Left hindlimb (tissue), 1 donor: Measurements from ENCODE around the gene FLT3LG.
"Not testable (repeated sequence)": the region's sequence is repeated elsewhere in the genome, so short reads cannot be mapped to it uniquely, and the experiment has no call there.

Experiments used
- DNase-seq: peaks from one replicate; pipeline ENCODE4 v3.0.0-alpha.2; 2018

Gene FLT3LG

DNA sequence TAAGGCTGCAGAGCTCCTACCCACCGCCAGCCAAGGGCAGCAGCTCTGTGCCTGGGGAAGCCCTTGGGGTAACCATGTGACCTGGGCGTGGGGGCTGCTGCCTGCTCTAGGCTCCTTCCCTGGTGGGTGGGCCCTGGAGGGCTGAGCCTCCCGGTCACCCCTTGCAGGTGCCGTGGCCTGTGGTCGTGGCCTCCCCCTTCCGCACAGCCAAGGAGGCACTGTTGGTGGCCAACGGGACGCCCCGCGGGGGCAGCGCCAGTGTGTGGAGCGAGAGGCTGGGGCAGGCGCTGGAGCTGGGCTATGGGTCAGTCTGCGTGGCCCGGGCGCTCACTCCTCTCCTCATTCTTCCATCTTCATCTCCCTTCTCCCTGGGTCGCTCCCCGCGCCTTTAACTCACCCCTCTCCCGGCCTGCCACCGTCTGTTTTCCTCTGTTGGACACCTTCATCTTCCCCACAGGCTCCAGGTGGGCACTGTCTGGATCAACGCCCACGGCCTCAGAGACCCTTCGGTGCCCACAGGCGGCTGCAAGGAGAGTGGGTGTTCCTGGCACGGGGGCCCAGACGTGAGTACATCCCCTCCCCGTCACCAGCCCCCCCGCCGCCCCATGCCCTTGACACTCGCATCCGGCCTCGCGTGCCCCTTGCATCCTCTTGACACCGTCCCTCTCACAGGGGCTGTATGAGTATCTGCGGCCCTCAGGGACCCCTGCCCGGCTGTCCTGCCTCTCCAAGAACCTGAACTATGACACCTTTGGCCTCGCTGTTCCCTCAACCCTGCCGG lies 9.9 kb upstream of the FLT3LG start:
- DNase-seq = no peak

DNA sequence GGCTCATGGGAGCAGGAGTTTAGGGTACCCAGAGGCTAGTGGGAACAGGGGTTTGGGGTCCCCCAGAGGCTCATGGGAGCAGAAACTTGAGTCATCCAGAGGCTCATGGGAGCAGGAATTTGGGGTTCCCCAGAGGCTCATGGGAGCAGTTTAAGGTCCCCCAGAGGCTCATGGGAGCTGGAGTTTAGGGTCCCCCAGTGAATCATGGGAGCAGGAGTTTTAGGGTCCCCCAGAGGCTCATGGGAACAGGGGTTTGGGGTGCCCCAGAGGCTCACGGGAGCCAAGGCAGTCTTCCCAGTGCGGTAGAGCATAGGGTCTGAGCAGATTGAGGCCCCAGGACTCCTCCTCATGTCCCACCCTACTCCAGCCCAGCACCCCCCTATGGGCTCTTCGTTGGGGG lies 8.6 kb upstream of the FLT3LG start:
- no peak for DNase-seq

DNA sequence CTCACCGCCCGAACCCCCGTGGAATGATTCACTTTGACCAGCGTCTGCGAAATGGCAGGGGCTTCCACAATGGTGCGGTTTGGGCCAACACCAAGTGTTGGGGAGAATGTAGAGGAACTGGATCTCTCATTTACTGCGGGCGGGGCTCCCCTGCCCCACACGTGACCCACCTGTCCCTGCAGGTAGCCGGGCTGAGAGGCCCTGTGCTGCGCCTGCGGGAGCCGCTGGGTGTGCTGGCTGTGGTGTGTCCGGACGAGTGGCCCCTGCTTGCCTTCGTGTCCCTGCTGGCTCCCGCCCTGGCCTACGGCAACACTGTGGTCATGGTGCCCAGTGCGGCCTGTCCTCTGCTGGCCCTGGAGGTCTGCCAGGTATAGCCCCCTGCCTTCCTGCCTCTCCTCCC lies 5.8 kb upstream of the FLT3LG start:
- peak; percentile 29 for DNase-seq

DNA sequence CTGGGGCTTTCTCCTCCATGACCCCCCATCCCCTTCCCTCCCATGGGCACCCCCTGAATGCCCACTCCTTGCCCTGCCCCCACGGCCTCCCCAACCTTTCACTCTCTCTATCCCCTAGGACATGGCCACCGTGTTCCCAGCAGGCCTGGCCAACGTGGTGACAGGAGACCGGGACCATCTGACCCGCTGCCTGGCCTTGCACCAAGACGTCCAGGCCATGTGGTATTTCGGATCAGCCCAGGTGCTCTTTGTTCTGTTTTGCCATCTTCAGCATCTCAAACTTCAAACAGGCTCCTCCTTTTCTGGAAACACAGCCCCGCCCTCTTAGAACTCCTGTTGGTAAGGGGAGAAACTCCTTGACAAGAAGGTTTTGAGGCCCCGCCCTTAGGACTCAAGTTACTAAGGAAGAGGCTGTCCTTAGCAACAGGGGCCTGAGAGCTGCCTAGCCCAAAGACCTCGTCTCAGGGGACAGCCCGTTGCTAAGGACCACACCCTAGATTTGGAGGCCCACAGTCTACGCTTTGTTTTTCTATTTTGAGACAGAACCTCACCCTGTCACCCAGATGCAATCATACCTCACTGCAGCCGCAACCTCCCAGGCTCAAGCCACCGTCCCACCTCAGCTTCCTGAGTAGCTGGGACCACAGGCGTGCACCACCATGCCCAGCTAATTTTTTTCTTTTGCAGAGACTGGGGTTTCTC lies 5.1 kb upstream of the FLT3LG start:
- DNase-seq = peak; percentile 81

DNA sequence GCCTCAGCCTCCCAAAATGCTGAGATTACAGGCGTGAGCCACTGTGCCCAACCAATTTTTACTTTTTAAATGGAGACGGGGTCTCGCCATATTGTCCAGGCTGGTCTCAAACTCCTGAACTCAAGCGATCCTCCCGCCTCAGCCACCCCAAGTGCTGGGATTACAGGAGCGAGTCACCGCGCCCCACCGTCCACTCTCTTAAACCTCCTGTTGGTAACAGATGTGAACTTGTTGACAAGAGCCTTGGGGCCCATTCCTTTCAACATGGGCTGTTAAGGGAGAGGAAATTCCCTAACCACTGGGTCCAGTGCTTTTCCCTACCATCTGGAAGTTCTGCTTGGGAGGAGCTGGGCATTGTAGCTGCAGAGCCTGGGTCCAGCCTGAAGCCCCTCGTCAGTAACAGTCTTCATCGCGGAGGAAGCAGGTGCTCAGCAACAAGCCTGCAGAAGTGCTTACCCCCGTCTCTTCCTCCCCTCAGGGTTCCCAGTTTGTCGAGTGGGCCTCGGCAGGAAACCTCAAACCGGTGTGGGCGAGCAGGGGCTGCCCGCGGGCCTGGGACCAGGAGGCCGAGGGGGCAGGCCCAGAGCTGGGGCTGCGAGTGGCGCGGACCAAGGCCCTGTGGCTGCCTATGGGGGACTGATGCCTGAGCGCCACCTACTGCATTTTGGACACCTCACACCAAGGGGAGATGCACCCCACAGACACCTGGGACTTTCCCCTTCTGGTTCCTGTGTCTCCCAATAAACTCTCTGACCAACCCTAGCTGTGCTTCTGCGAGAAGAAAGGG lies 4.0 kb upstream of the FLT3LG start:
- DNase-seq = peak; percentile 31

DNA sequence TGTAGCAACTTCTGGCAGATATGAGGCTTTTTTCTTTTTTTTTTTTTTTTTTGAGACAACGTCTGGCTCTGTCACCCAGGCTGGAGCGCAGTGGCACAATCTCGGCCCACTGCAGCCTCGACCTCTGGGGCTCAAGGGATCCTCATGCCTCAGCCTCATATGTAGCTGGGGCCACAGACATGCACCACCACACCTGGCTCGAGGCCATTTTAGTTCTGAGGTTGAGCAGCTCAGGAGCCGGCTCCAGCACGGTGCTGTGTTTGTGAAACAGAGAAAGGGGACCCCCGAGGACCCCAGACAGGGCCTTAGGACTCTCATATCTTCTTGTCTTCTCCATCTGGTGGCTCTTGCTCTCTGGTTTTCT lies 3.4 kb upstream of the FLT3LG start:
- peak; percentile 19 for DNase-seq

DNA sequence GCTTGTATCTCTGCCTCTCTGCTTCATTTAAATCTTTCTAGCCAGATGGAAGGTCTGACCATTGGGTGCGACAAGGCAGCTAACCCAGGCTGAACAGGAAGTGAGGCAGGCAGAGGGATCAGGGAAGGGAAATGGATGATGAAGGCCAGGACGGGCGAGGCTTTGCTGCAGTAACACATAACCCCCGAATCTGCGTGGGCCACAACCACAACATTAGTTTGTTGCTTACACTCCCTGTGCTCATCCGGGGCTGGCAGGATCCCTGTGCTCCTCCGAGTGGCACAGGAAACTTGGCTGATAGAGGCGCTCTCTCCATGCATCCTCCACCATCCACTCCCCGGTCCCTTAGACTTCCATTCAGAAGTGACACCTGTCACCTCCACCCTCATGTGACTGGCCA lies 1.1 kb upstream of the FLT3LG start:
- DNase-seq = peak; percentile 25

DNA sequence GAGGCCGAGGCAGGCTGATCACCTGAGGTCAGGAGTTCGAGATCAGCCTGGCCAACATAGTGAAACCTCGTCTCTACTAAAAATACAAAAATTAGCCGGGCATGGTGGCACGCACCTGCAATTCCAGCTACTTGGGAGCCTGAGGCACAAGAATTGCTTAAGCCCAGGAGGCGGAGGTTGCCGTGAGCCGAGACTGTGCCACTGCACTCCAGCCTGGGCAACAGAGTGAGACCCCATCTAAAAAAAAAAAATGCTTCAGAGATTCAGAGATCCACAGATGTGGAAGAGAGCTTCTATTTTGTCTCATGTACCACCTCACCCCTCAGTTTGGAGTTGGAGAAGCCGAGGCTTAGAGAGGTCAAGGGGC lies 531 bp upstream of the FLT3LG start:
- DNase-seq = not testable (repeated sequence)

DNA sequence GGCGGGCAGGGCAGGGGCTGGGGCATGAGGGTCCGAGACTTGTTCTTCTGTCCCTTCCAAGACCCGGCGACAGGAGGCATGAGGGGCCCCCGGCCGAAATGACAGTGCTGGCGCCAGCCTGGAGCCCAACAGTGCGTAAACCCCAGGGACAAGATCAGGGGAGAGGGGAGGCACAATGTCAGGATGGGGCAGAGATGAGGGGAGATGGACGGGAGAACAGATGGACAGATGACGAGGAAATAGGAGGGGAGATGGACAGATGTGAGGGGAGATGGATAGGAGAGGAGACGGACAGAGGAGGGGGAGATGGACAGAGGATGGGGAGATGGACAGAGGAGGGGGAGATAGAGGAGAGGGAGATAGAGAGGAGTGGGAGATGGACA lies 518 bp downstream of the FLT3LG start:
- peak; percentile 27 for DNase-seq

DNA sequence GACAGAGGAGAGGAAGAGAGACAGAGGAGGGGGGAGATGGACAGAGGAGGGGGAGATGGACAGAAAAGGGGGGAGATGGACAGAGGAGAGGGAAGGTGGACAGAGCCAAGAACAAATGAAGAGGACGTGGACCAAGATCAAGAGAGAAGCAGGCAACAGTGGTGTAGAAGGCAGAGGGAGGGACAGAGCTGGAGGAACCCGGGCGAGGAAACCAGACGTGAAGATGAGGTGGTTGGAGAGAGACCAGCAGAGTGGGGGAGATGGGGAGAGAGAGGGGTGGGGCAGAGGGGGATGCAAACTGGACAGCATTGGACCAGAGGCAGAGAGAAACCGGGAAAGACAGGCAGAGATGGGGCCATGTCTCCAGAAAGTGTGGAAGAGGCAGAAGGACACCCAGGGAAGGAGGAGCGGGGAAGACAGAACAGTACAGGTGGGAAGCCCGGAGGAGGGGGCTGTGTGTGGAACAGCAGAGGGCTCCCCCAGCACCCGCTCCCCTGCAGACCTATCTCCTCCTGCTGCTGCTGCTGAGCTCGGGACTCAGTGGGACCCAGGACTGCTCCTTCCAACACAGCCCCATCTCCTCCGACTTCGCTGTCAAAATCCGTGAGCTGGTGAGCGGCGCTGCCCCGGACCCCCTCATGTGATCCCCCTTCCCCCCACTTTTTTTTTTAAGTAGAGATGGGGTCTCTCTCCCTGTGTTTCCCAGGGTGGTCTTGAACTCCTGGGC lies 1.3 kb downstream of the FLT3LG start:
- DNase-seq = peak; percentile 29

DNA sequence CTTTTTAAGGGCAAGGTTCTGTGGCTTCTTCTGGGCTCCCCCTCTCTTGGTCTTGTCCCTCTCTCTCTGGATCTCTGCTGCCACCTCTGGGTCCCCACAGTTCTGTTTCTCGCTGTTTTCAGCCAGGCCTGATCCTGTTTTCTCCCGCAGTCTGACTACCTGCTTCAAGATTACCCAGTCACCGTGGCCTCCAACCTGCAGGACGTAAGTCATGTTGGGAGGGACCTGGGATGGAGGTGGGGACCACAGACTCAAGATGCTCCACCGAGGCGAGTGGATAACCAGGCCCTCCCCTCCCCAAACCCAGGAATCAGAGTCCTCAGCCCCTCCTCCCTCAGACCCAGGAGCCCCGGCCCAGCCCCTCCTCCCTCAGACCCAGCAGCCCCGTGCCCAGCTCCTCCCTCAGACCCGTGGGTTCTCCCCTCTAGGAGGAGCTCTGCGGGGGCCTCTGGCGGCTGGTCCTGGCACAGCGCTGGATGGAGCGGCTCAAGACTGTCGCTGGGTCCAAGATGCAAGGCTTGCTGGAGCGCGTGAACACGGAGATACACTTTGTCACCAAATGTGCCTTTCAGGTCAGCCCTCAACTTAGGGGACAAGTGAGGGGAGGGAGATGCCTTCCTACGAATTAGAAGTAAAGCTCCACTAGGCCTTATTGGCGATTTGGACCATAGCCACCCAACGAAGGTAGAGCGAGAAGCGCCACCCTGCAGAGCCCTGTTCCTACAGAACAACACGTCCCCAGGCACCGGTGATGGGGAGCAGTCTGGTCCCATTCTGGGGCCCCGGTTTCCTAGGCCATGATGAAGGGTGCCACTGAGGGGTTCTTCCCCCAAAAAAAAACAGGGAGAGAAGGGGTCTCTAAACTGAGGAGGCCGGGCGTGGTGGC lies 2.2 kb downstream of the FLT3LG start:
- DNase-seq = peak; percentile 66

DNA sequence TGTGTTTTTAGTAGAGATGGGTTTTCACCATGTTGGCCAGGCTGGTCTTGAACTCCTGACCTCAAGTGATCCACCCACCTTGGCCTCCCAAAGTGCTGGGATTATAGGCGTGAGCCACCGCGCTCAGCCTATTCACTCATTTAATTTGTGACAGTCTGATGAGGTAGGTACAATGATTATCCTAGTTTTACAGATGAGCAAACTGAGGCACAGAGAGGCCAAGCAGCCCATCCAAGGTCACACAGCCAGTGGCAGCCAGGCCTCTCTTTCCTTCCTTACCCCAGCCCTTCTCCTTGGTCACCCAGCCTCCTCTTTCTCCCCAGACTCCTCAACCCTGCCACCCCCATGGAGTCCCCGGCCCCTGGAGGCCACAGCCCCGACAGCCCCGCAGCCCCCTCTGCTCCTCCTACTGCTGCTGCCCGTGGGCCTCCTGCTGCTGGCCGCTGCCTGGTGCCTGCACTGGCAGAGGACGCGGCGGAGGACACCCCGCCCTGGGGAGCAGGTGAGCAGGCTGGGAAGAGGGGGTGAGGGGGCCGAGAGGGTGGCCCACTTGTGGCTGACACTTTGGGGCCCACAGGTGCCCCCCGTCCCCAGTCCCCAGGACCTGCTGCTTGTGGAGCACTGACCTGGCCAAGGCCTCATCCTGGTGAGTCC lies 6.1 kb downstream of the FLT3LG start:
- DNase-seq = no peak

DNA sequence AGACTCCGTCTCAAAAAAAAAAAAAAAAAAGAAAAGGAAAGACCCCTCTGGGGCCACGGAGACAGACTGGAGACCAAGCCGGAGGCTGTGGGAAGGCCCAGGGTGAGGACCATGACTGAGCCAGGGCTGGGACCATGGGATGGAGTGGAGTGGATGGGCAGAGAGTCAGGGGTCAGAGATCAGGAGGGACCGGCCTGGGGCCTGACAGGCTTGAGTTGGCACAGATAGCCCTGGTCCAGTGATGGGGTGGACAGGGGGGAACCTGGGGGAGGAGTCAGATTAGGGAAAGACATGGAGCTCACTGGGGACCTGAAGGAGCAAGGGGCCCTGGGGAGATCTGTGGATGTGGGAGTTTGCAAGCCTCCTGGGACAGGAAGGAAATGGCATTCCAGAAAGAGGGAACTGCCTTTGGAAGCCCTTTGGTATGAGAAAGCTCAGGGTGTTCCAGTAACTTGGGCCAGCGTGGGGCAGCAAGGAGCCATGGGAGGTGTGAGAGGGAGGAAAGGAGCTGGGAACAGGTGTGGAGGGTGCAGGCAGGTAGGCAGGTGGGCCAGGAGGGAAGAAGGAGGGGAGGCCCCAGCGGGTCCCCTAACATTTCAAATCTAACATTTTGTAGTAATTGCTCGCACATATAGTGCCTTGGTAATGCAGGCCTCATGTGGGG lies 7.1 kb downstream of the FLT3LG start:
- DNase-seq = no peak

DNA sequence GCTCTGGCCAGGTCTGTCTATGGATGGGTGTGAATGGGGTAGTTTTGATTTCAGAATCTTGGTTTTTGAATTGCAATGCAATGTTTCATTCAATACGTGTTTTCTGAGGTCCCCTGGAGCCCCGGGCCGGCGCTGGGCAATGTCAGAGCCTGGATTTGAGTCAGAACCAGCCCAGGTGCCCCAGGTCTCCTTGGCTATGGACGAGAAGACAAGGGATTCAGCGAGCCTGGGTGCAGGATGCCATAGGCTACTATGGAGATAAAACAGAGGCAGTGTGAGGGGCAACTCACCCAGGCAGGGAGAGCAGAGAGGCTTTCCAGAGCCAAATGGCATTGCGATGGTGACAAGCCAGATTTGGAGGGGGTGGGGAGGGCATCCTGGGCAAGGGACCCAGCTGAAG lies 12.2 kb downstream of the FLT3LG start:
- no peak for DNase-seq

DNA sequence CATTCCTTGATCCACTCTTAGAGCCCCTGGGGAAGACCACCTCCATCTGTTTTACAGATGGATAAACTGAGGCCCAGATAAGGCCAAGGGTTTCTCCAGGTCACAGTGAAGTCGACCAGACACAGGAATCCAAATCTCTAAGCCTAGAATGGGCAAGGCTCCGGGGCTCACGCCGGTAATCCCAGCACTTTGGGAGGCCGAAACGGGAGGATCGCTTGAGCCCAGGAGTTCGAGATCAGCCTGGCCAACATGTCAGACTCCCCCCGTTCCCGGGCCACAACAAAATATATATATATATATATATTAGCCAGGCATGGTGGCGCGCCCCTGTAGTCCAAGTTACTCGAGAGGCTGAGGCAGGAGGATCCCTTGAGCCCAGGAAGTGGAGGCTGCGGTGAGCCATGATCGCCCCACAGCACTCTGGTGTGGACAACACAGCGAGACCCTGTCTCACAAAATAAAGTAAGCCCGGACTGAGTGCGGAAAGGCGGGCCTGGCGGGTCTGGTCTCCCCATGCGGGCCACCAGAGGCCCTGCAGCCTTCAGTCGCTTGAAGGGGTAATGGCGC lies 12.8 kb downstream of the FLT3LG start:
- no peak for DNase-seq

DNA sequence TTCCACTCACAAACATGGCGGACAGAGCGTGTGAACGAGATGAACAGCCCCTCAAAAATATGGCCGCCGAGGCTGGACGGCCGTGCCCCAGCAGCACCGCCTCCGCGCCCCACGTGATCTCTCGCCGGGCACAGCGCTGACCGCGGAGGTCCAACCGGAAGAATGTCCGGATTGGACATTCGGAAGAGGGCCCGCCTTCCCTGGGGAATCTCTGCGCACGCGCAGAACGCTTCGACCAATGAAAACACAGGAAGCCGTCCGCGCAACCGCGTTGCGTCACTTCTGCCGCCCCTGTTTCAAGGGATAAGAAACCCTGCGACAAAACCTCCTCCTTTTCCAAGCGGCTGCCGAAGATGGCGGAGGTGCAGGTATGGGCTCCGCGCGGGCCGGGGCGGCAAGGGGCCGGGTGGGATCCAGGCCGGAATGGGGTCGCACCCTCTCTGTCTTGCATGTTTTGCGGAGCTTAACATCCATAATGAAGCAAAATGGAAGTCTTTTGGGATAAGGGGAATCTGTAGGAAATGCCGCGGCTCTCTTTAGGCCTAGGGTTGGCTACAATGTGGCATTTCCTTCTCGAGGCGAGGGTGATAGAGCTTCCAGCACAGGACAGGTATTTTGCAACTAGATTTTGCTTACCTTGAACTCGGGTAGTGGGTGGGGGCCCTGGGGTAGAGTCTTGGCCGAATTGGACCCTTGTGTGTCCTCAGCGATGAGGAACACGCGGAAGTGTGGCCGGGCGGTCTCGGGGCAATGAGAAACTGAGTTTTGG lies 13.4 kb downstream of the FLT3LG start, which contains the start of gene RPL13A:
Gene RPL13A (plus strand): TSS at position 332 of the 769 bp plus-strand sequence. CDS start 22 bp downstream, at position 354.
- peak; percentile 100 for DNase-seq

DNA sequence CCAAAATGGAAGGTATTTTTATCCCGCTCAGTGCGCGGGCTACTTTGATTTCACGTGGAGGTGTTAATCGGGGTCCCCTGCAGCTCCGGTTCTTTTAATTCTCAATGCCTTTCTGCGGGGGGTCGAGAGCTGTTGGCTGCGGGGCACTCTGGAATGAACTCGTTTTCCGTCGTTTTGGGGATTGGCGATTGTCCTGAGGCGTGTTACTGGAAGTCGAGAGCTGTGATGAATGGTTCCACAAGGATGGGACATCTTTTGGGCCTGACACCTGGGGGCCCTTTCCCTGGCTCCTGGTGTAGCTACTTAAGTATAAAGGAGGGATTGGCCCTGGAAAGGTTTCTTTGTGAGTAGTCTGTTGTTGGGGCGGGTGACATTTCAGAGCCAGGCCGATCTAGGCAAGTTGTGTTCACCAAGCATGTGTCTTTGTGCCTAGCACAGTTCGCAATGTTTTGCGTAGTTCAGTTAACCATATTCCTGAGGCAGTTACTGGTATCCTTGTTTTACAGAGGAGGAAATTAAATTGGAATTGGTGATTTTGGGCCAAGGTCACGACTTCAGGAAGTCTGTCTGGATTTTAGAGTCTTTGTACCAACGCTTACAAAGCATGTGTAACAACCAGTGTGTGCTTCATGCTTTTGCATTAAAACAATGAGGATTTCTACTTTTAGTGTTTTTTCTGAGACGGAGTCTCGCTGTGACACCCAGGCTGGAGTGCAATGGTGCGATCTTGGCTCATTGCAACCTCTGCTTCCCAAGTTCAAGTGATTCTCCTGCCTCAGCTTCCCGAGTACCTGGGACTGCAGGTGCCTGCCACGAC lies 14.2 kb downstream of the FLT3LG start:
- DNase-seq = no peak

DNA sequence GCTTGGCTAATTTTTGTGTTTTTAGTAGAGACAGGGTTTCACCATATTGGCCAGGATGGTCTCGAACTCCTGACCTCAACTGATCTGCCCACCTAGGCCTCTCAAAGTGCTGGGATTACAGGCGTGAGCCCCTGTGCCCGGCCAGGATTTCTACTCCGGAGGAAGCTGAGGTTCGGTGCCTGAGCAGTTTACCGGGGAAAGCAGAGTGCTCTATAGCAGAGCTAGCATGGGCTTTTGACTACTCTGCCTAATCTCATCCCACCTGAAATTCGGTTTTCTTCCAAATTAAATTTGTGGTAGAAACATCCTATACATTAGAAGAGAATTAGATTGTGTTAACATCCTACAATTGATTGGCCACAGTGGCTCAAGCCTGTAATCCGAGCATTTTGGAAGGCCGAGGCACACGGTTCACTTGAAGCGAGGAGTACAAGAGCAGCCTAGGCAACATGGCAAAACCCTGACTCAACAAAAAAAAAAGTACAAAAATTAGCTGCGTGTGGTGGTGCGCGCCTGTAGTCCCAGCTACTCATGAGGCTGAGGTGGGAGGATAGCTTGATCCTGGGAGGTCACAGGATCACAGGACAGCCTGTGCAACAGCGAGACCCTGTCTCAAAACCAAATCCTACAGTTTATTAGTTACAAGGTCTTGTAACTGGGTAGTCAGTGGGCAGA lies 15.0 kb downstream of the FLT3LG start:
- no peak for DNase-seq
